ENCODE results near the gene TPI1.

GRCh38 chr12:6894321-6894720 lies 27.0 kb downstream of the TPI1 start:
- TF ChIP-seq CTCF (IDR thresholded peaks at IDR 0.05) (no peak), POLR2A (IDR thresholded peaks at IDR 0.05) (no peak), POLR2AphosphoS5 (IDR thresholded peaks at IDR 0.05) (no peak)

Data from prostate gland (tissue), 2 donors.